ENCODE measurements around the gene GABBR2.

The GABBR2 gene

GRCh38 chr9:98565152-98566135, 143.3 kb downstream of the GABBR2 start:
- no peak for DNase-seq

GRCh38 chr9:98564714-98565113, 144.0 kb downstream of the GABBR2 start:
- DNase-seq: no peak

- DNase-seq: no peak
Observed at GRCh38 chr9:98563988-98564387, 144.7 kb downstream of the GABBR2 start.

GRCh38 chr9:98563212-98563907, 145.4 kb downstream of the GABBR2 start:
- no peak for DNase-seq

- no peak for DNase-seq
Observed at GRCh38 chr9:98559561-98559960, 149.2 kb downstream of the GABBR2 start.

- DNase-seq: no peak
Observed at GRCh38 chr9:98558575-98558974, 150.2 kb downstream of the GABBR2 start.

- no peak for DNase-seq
Observed at GRCh38 chr9:98556511-98556910, 152.2 kb downstream of the GABBR2 start.

GRCh38 chr9:98555651-98556465, 152.9 kb downstream of the GABBR2 start:
- no peak for DNase-seq

GRCh38 chr9:98554752-98555151, 154.0 kb downstream of the GABBR2 start:
- DNase-seq: no peak

- DNase-seq: no peak
Observed at GRCh38 chr9:98552331-98552730, 156.4 kb downstream of the GABBR2 start.

- DNase-seq: no peak
Observed at GRCh38 chr9:98551511-98552286, 157.0 kb downstream of the GABBR2 start.

GRCh38 chr9:98550206-98550820, 158.4 kb downstream of the GABBR2 start:
- DNase-seq: no peak

GRCh38 chr9:98549401-98549800, 159.3 kb downstream of the GABBR2 start:
- DNase-seq: no peak

GRCh38 chr9:98547606-98548005, 161.1 kb downstream of the GABBR2 start:
- DNase-seq: no peak

GRCh38 chr9:98545021-98545420, 163.7 kb downstream of the GABBR2 start:
- no peak for DNase-seq

GRCh38 chr9:98541684-98542230, 167.0 kb downstream of the GABBR2 start:
- DNase-seq: no peak

- DNase-seq: no peak
Observed at GRCh38 chr9:98540476-98540875, 168.3 kb downstream of the GABBR2 start.

- no peak for DNase-seq
Observed at GRCh38 chr9:98539954-98540353, 168.8 kb downstream of the GABBR2 start.

- DNase-seq: no peak
Observed at GRCh38 chr9:98538626-98539031, 170.1 kb downstream of the GABBR2 start.

- no peak for DNase-seq
Observed at GRCh38 chr9:98538203-98538602, 170.5 kb downstream of the GABBR2 start.

GRCh38 chr9:98536542-98537173, 172.1 kb downstream of the GABBR2 start:
- DNase-seq: no peak
